Activated CD8-positive, alpha-beta T cell treated with anti-CD3 and anti-CD28 coated beads, Interleukin-2, amount 10 ng/mL, durations not matched to agents 7 days and 5 days (primary cell): Measurements from ENCODE around the gene RPS8. TPM values are rescaled to one million over a fixed set of nuclear protein-coding genes. Genes with fewer than 3 reads are reported as not detected.
"Not testable (repeated sequence)": the region's sequence is repeated elsewhere in the genome, so short reads cannot be mapped to it uniquely, and the experiment has no call there.

Source experiments
- ATAC-seq: fragments of 150-1000 bp; cut with Tn5 transposase; one replicate; pipeline ENCODE4 v1.10.0; 2021; ENCODE audit warnings: moderate library complexity
- CTCF ChIA-PET: fragments of 350-600 bp; sonication (Branson Sonifier 250); formaldehyde crosslinking; loops from one replicate; lab custom pipeline; 2021; ENCODE audit warnings: antibody characterized with exemption; lab: Charles Lee
- POLR2A ChIA-PET: fragments of 350-600 bp; sonication (Branson Sonifier 250); formaldehyde crosslinking; loops from one replicate; lab custom pipeline; 2021; ENCODE audit warnings: antibody characterized with exemption; lab: Charles Lee
- DNase-seq: peaks from one replicate; pipeline ENCODE4 v3.0.0-alpha.2; 2020
- H3K27ac Mint-ChIP-seq: one replicate; pipeline ENCODE4 v1.8.0; 2021; ENCODE audit warnings: mild to moderate bottlenecking, mixed read lengths
- H3K27me3 Mint-ChIP-seq: one replicate; pipeline ENCODE4 v1.8.0; 2021; ENCODE audit warnings: low read depth, mixed read lengths
- H3K36me3 Mint-ChIP-seq: one replicate; pipeline ENCODE4 v1.8.0; 2021; ENCODE audit warnings: low read depth, mixed read lengths
- H3K4me1 Mint-ChIP-seq: one replicate; pipeline ENCODE4 v1.8.0; 2021; ENCODE audit warnings: low read depth, mixed read lengths
- H3K4me3 Mint-ChIP-seq: one replicate; pipeline ENCODE4 v1.8.0; 2021; ENCODE audit warnings: mild to moderate bottlenecking, mixed read lengths
- H3K9me3 Mint-ChIP-seq: one replicate; pipeline ENCODE4 v1.8.0; 2022; ENCODE audit warnings: mixed read lengths; ENCODE audit not compliant: insufficient read depth
- total RNA-seq, 2 experiments: library from RNA; stranded (reverse); gene quantifications; one replicate each; pipeline ENCODE4 v1.2.3, GENCODE V29; 2021

The RPS8 gene
- total RNA-seq, 2 experiments from 2014 or later = 1,750 to 1,777 TPM

DNA sequence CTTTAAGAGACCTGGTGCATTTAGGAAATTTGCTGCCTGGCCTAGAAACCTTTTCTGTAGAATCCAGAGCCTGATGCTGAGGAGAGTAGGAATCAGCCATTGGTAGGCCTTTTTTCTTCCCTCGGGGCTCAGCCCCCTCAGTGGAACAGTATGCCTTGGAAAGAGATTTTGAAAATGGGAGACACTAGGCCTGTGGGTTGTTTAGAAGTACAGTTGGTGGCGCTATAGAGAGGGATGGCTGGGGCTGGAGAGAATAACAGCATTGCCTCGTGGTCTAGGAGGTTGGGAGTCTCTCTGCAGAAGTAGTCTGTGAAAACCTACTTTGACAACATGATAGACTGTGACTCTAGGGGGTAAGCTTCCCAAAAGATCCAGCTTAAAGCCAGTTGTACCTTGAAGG lies 27.5 kb upstream of the RPS8 start:
- Mint-ChIP-seq H3K4me1 (peaks cover 32% of the 10 kb centered on the region), H3K27ac (no peak overlapping the region), H3K36me3 (peaks cover 66% of the 10 kb centered on the region), H3K27me3 (no peaks in the 10 kb centered on the region), H3K4me3 (no peak overlapping the region), H3K9me3 (no peaks in the 10 kb centered on the region)
- DNase-seq (no peak), ATAC-seq (no peak)
- ChIA-PET CTCF (interaction anchor here (0.7 to 1.6 kb wide), 4 partner anchors 17 to 88 kb away, joined by 3 to 4 read pairs (median 4); partner anchors contain the start of gene RNU5D-1), POLR2A (interaction anchor here (1.6 to 3.2 kb wide), 3 partner anchors 17 to 27 kb away, joined by 3 to 21 read pairs (median 11); partner anchors contain the start of gene RNU5D-1)

DNA sequence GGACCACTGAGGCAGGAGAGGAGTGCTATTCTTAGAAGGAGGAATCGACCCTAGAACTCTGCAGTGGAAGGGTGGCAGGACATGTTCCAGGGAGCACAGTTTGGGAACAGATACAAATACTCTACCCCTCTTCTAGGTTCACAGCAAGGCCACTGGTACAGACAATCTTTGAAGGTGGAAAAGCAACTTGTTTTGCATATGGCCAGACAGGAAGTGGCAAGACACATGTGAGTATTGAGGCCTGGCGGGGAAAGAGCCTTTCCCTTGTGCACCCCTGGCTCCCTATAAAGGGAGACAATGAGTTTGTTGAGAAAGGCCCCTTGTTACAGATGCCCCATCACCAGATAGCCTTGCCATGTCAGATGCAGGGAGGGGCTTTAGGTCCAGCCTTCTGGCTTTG lies 17.9 kb upstream of the RPS8 start:
- Mint-ChIP-seq H3K27ac (peak overlapping the region; percentile 63), H3K4me1 (peaks cover 20% of the 10 kb centered on the region), H3K9me3 (no peaks in the 10 kb centered on the region), H3K27me3 (no peaks in the 10 kb centered on the region), H3K4me3 (no peak overlapping the region), H3K36me3 (peaks cover 83% of the 10 kb centered on the region)
- ATAC-seq = no peak
- CTCF ChIA-PET = no interaction called here
- POLR2A ChIA-PET = no interaction called here
- no peak for DNase-seq

DNA sequence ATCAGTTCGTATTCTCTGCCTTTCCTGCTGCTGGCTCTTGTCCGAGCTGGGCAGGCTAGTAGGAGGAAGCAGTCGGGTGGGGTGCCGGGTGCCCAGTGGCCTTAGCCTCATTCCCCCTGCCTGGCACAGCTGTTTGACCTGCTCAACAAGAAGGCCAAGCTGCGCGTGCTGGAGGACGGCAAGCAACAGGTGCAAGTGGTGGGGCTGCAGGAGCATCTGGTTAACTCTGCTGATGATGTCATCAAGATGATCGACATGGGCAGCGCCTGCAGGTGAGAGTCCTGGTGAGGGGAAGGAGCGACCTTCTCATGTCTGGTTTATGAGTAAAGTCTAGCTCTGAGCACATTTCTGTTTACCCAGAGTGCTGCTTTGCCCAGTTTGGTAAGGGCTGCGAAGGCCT lies 16.3 kb upstream of the RPS8 start:
- ATAC-seq (no peak), DNase-seq (no peak)
- CTCF ChIA-PET = no interaction called here
- Mint-ChIP-seq H3K27me3 (no peaks in the 10 kb centered on the region), H3K4me1 (peaks cover 20% of the 10 kb centered on the region), H3K9me3 (no peaks in the 10 kb centered on the region), H3K36me3 (peaks cover 83% of the 10 kb centered on the region), H3K27ac (no peak overlapping the region), H3K4me3 (no peak overlapping the region)
- POLR2A ChIA-PET = interaction anchor here (1.2 to 3.8 kb wide), 4 partner anchors 8 to 28 kb away, joined by 4 to 11 read pairs (median 8); partner anchors contain the start of gene RNU5D-1

DNA sequence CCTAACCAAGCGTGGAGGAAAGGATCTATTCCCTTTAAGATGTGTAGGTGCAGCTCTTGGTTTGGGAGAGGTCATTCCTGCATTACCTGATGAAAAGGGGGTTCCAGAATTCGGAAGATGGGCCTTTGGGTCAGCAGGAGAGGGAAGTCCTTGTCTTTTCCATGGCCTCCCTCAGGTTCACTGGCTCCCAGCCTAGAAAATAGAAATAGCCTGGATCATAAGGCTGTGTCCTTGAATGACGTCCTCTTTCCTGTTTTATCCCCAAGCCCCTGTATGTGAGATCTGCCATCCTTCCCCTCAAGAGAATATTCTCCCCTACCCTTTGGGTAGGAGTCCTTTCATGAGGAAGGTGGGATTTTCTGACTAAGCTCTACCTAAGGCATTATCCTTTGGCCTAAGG lies 14.5 kb upstream of the RPS8 start:
- POLR2A ChIA-PET = interaction anchor here (0.7 to 3.8 kb wide), 4 partner anchors 14 to 30 kb away, joined by 3 to 19 read pairs (median 15); partner anchors contain the start of genes RNU5D-1 and RPS8
- DNase-seq = no peak
- no peak overlapping the region for H3K4me3 Mint-ChIP-seq
- no peak overlapping the region for H3K27ac Mint-ChIP-seq
- H3K36me3 Mint-ChIP-seq = peaks cover 74% of the 10 kb centered on the region
- H3K27me3 Mint-ChIP-seq = no peaks in the 10 kb centered on the region
- CTCF ChIA-PET = interaction anchor here (2.0 kb wide), 1 partner anchor 30 kb away, joined by 5 read pairs; the partner anchor contains the start of gene RNU5D-1
- no peak for ATAC-seq
- no peaks in the 10 kb centered on the region for H3K9me3 Mint-ChIP-seq
- H3K4me1 Mint-ChIP-seq = peaks cover 15% of the 10 kb centered on the region

DNA sequence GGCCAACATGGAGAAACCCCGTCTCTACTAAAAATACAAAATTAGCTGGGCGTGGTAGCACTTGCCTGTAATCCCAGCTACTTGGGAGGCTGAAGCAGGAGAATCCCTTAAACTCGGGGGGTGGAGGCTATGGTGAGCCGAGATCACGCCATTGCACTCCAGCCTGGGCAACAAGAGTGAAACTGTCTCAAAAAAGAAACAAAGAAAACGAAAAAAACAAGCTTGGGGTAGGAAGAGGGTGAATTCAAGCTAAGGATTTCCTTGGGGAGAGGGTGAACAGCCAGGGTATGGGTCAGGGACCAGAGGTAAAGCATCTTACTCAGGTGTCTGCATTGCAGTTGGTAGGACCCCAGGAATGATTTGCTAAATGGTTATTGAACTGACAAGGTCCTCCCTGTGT lies 8.9 kb upstream of the RPS8 start:
- not testable (repeated sequence) for ATAC-seq, DNase-seq, H3K27me3 Mint-ChIP-seq, H3K4me3 Mint-ChIP-seq, H3K27ac Mint-ChIP-seq, H3K9me3 Mint-ChIP-seq, H3K4me1 Mint-ChIP-seq
- POLR2A ChIA-PET = interaction anchor here (0.7 to 3.6 kb wide), 6 partner anchors 8 to 45 kb away, joined by 4 to 29 read pairs (median 6); partner anchors contain the start of genes RNU5D-1 and RPS8
- CTCF ChIA-PET = interaction anchor here (1.3 kb wide), 1 partner anchor 34 kb away, joined by 3 read pairs; the partner anchor contains the start of gene PLK3
- peaks cover 52% of the 10 kb centered on the region for H3K36me3 Mint-ChIP-seq

DNA sequence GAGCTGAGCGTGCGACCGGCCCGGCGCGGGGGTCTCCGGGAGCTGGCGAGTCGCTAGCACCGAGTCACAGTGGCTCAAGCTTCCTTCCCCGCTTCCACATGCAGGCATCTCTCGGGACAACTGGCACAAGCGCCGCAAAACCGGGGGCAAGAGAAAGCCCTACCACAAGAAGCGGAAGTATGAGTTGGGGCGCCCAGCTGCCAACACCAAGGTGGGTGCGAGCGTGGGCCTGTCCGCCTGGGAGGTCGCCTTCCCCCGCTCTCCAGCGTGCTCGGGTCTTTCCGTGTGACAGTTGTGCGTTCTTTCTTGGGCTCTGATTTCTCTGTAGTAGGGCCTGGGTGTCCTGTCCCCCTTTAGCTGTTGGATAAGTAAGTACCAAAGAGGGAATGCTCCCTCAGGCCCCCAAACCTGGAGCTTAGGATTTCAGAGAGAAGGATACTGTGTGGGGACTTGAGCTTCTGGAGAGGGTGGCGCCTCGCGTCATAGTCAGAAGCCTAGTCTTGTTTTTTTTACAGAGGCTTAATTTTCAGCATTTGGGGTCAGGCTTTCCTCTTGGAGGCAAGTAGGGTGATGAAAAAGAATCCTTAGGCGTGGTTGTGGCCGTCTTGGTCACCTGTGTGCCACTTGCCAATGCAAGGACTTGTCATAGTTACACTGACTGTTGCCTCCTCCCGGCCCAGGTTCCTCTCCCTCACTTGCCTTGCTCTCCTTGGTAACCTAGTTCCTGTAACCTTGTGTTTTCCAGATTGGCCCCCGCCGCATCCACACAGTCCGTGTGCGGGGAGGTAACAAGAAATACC lies 790 bp downstream of the RPS8 start:
- Mint-ChIP-seq H3K27me3 (no peaks in the 10 kb centered on the region), H3K36me3 (peaks cover 56% of the 10 kb centered on the region), H3K27ac (peak overlapping the region; percentile 97), H3K9me3 (no peaks in the 10 kb centered on the region), H3K4me1 (peaks cover 34% of the 10 kb centered on the region), H3K4me3 (peak overlapping the region; percentile 86)
- DNase-seq (peak; percentile 54), ATAC-seq (peak; percentile 28)
- ChIA-PET CTCF (interaction anchor here (0.6 to 1.9 kb wide), 13 partner anchors 8 to 238 kb away, joined by 3 to 11 read pairs (median 5); partner anchors contain the start of genes BEST4, KIF2C, PLK3 and RNU5D-1), POLR2A (interaction anchor here (0.6 to 5.9 kb wide), 25 partner anchors 8 to 746 kb away, joined by 3 to 113 read pairs (median 14); partner anchors contain the start of genes BEST4, BTBD19, DYNLT4 and EIF2B3)

DNA sequence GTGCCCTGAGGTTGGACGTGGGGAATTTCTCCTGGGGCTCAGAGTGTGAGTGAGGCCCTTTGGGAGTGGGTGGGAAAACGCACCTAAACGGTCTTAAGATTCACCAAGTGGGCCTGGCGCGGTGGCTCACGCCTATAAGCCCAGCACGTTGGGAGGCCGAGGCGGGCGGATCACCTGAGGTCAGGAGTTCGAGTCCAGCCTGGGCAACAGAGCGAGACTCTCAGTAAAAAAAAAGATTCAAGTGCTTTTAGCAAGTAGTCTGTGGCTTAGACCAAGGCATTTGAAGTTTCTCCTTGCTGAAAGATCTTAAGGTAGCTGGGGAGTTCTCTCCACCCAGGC lies 1.4 kb downstream of the RPS8 start:
- Mint-ChIP-seq H3K4me1 (peaks cover 38% of the 10 kb centered on the region), H3K27ac (peak overlapping the region; percentile 97), H3K4me3 (peak overlapping the region; percentile 86), H3K27me3 (no peaks in the 10 kb centered on the region), H3K36me3 (peaks cover 62% of the 10 kb centered on the region), H3K9me3 (no peaks in the 10 kb centered on the region)
- ATAC-seq = no peak
- no peak for DNase-seq
- ChIA-PET CTCF (interaction anchor here (1.3 to 1.8 kb wide), 6 partner anchors 9 to 48 kb away, joined by 4 to 11 read pairs (median 6); partner anchors contain the start of genes BEST4, PLK3 and RNU5D-1), POLR2A (interaction anchor here (0.7 to 5.9 kb wide), 19 partner anchors 8 to 745 kb away, joined by 3 to 113 read pairs (median 16); partner anchors contain the start of genes BEST4, BTBD19, DYNLT4 and HECTD3)

DNA sequence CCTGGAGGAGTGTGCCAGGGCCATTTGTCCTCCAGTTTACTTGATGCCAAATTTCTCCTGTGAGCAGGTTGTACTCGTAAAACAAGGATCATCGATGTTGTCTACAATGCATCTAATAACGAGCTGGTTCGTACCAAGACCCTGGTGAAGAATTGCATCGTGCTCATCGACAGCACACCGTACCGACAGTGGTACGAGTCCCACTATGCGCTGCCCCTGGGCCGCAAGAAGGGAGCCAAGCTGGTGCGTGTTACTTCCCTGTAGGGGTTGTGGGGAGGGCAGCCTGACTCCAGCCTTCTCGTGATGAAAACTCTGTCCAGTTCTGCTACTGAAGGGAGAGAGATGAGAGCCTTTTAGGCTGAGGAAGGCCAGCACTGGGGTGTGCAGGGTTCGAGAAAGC lies 2.2 kb downstream of the RPS8 start:
- Mint-ChIP-seq H3K36me3 (peaks cover 68% of the 10 kb centered on the region), H3K9me3 (no peaks in the 10 kb centered on the region), H3K27ac (peak overlapping the region; percentile 60), H3K4me3 (peak overlapping the region; percentile 86), H3K27me3 (no peaks in the 10 kb centered on the region), H3K4me1 (peaks cover 41% of the 10 kb centered on the region)
- ChIA-PET CTCF (interaction anchor here (0.9 kb wide), 1 partner anchor 48 kb away, joined by 3 read pairs; no protein-coding TSS in a partner anchor), POLR2A (interaction anchor here (0.6 to 5.9 kb wide), 9 partner anchors 22 to 562 kb away, joined by 3 to 113 read pairs (median 4); partner anchors contain the start of genes BTBD19, DYNLT4, PLK3 and RNU5D-1)
- ATAC-seq = no peak
- no peak for DNase-seq

DNA sequence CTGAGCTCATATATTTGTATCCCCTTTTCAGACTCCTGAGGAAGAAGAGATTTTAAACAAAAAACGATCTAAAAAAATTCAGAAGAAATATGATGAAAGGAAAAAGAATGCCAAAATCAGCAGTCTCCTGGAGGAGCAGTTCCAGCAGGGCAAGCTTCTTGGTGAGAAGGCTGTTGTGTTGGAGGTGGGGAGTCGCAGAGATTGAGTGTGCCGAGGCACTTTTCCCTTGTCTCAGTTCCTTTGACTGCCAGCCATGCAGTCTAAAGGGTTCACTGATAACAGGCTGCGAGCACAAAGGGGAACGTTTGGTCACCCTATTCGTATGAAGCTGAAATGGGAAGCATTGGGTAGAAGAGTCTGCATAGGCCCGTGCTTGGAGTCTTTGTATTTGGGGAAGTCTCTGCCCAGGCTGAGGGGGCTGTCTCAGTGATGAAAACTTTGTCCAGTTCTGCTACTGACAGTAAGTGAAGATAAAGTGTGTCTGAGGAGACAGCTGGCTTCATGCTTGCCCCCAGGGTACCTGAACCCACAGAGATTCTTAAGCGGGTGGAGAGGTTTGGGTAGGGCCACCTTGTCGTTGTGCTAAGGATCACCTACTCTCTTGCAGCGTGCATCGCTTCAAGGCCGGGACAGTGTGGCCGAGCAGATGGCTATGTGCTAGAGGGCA lies 2.8 kb downstream of the RPS8 start:
- Mint-ChIP-seq H3K36me3 (peaks cover 72% of the 10 kb centered on the region), H3K9me3 (no peaks in the 10 kb centered on the region), H3K4me3 (peak overlapping the region; percentile 86), H3K27me3 (no peaks in the 10 kb centered on the region), H3K4me1 (peaks cover 45% of the 10 kb centered on the region), H3K27ac (peak overlapping the region; percentile 60)
- no peak for ATAC-seq
- ChIA-PET POLR2A (interaction anchor here (0.6 to 5.9 kb wide), 8 partner anchors 22 to 56 kb away, joined by 3 to 113 read pairs (median 4); partner anchors contain the start of genes BTBD19, DYNLT4, PLK3 and RNU5D-1), CTCF (interaction anchor here (0.9 kb wide), 1 partner anchor 49 kb away, joined by 3 read pairs; no protein-coding TSS in a partner anchor)
- DNase-seq = no peak

DNA sequence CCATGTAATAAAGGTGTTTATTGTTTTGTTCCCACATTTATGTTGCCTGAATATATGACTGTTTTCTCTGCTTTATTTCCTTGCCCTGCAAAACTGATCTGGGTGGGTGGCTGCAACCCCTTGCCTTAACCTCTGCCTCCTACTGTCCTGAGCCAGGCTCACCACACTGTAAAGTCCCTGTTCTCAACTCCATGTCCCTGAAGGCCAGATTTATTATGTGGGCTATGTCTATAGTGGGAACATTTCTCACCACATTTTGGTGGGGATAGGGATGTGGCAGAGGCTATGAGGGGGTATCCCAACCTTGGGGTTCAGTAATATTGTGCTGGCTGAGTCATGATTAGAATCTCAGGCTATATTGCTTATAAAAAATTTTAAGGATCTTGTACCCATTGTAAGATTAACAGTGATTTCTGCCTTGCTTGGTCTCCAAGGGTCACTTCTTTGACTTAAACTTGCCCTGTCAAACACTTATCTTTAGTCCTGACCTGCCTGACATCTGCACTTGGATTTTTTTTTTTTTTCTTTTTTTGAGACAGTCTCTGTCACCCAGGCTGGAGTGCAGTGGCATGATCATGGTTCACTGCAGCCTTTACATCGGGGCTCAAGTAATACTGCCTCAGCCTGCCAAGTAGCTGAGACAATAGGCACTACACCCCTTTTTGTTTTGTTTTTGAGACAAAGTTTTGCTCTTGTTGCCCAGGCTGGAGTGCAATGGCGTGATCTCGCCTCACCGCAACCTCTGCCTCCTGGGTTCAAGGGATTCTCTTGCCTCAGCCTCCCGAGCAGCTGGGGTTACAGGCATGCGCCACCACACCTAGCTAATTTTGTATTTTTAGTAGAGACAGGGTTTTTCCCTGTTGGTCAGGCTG lies 3.6 kb downstream of the RPS8 start:
- H3K4me1 Mint-ChIP-seq = peaks cover 51% of the 10 kb centered on the region
- H3K9me3 Mint-ChIP-seq = no peaks in the 10 kb centered on the region
- no peaks in the 10 kb centered on the region for H3K27me3 Mint-ChIP-seq
- H3K27ac Mint-ChIP-seq = peak overlapping the region; percentile 61
- DNase-seq (no peak), ATAC-seq (no peak)
- peaks cover 76% of the 10 kb centered on the region for H3K36me3 Mint-ChIP-seq
- ChIA-PET POLR2A (interaction anchor here (0.6 to 5.9 kb wide), 6 partner anchors 21 to 57 kb away, joined by 3 to 113 read pairs (median 11); partner anchors contain the start of genes BTBD19, DYNLT4, PLK3 and RNU5D-1), CTCF (interaction anchor here (0.9 to 1.4 kb wide), 2 partner anchors 21 to 31 kb away, joined by 3 read pairs; partner anchors contain the start of gene PLK3)
- peak overlapping the region; percentile 86 for H3K4me3 Mint-ChIP-seq
